ENCODE data around the gene FRMD4B.

FRMD4B gene

GRCh38 chr3:69142797-69143454 is 243.0 kb downstream of the FRMD4B start:
- in situ Hi-C loops (cut with MboI; ENCODE audit: low sequenced_read_pairs) = no loop called here

GRCh38 chr3:69142090-69142489 is 243.8 kb downstream of the FRMD4B start:
- in situ Hi-C loops (cut with MboI; ENCODE audit: low sequenced_read_pairs) = no loop called here

GRCh38 chr3:69141313-69141712 is 244.6 kb downstream of the FRMD4B start:
- in situ Hi-C loops (cut with MboI; ENCODE audit: low sequenced_read_pairs) = no loop called here

- in situ Hi-C loops (cut with MboI; ENCODE audit: low sequenced_read_pairs) = no loop called here
These were observed 248.5 kb downstream of the FRMD4B start for GRCh38 chr3:69137412-69137811.

DNA sequence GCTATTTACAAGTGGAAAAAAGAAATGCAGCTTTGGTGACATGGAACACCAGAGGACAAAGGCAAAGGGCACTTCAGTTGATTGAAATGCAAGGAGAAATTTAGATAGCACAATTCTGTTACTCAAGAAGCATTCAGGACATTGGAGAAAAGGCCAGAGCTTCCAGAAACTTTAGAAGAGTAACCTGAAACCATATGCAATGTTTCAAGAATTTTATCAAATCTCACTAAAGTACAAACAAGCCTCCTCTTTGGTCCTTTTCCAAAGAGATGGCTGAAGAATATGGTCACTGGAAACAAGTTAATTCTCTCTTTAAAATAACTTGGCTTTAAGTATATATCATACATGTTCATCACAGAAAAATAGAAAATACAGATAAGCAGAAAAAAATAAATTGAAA is 248.9 kb downstream of the FRMD4B start:
- in situ Hi-C loops (cut with MboI; ENCODE audit: low sequenced_read_pairs) = no loop called here

GRCh38 chr3:69130689-69131088 is 255.2 kb downstream of the FRMD4B start:
- in situ Hi-C loops (cut with MboI; ENCODE audit: low sequenced_read_pairs) = no loop called here

DNA sequence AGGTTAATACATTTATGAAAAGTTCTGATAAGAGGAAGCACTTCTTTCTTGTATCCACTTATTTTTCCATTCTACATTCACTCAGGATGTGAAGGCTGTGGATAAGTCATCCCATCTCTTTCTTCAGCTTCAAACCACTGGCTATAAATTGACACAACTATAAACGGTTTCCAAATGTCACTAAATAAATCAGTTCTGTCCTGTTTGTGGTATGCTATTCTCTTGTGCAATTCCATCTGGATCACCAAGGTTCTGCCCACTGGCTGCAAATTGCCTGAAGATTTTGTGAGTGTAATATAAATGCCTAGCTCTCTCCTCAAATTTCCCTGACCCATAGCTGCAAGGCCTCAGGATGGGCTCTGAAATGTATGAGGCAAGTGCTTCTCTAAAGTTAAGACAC is 256.4 kb downstream of the FRMD4B start:
- in situ Hi-C loops (cut with MboI; ENCODE audit: low sequenced_read_pairs) = no loop called here

- in situ Hi-C loops (cut with MboI; ENCODE audit: low sequenced_read_pairs) = no loop called here
These were observed 257.4 kb downstream of the FRMD4B start for GRCh38 chr3:69128509-69128908.

DNA sequence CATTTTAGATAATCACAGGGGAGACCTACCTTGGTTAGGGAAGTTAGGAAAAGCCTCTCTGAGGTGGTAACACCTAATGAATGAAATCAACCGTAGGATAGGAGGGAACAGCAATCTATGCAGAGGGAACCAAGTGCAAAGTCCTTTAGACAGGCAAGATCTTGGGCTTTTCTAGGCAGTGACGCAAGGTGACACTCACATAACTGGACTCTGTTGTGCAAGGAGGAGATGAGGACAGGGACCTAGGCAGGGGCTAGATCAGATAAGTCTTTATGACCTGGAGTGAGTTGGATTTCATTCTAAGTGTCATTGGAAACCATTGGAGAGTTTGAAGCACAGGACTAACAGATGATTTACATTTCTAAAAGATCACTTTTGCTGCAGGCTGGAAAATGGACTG is 258.9 kb downstream of the FRMD4B start:
- in situ Hi-C loops (cut with MboI; ENCODE audit: low sequenced_read_pairs) = no loop called here

GRCh38 chr3:69126216-69126615 is 259.7 kb downstream of the FRMD4B start:
- in situ Hi-C loops (cut with MboI; ENCODE audit: low sequenced_read_pairs) = no loop called here

GRCh38 chr3:69122403-69122802 is 263.5 kb downstream of the FRMD4B start, which contains the start of gene LMOD3:
Gene LMOD3, minus strand, starts transcription at chr3:69122595. Its CDS starts 209 bp downstream, at chr3:69122386.
- in situ Hi-C loops (cut with MboI; ENCODE audit: low sequenced_read_pairs) = no loop called here

- in situ Hi-C loops (cut with MboI; ENCODE audit: low sequenced_read_pairs) = no loop called here
These were observed 263.9 kb downstream of the FRMD4B start for GRCh38 chr3:69121950-69122349.

- in situ Hi-C loops (cut with MboI; ENCODE audit: low sequenced_read_pairs) = no loop called here
These were observed 264.4 kb downstream of the FRMD4B start for GRCh38 chr3:69121513-69121912.

DNA sequence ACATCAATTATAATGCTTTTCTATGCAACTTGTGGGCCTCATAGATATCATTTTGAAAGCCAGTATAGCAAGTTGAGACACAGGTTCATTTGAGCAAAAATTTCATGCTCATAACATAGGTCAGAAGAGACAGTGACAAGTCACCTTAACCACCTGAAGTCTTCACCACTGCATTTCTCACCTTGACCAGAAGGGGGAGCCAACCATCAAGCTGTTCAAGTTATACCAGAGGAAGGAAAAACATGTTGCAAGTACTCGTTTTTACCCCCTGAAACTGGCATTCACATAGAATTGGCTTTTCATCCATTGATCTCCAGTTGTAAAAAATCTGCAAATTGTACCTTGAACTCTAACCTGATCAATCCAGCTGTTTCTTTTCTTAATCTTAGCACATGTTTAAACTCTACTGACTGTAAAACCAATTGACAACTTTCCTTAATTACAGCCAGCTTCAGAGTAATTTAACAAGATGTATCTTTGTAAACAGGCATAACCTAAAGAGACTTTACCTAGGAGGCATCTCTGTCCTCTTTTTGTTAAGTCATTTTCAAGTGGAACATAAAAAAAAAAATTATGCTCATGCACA is 264.9 kb downstream of the FRMD4B start:
- in situ Hi-C loops (cut with MboI; ENCODE audit: low sequenced_read_pairs) = no loop called here
